Spleen (tissue), 11 donors: Measurements from ENCODE around the gene TGM1. TPM values are rescaled to one million over a fixed set of nuclear protein-coding genes. Genes with fewer than 3 reads are reported as not detected.

Experiments
- DNase-seq: peaks from one replicate; pipeline ENCODE4 v3.0.0-alpha.2; 2020
- H3K27ac ChIP-seq, 8 donors: fragments of 200-600 bp; sonication (generic) in 7 of 8; 1 replicate in 4 of 8; 2 replicates in 4 of 8; pipeline versions ENCODE4 v1.5.0 to v1.8.0; 2016 to 2021; ENCODE audit warnings: inconsistent platforms in 4 of 8, mild to moderate bottlenecking in 4 of 8, moderate library complexity in 1 of 8
- H3K27me3 ChIP-seq, 7 donors: fragments of 200-600 bp; sonication (generic) in 6 of 7; replicated peaks in 1 of 7; 1 replicate in 4 of 7; 2 replicates in 3 of 7; pipeline versions ENCODE4 v1.5.0 to v1.8.0; 2016 to 2021; ENCODE audit warnings: inconsistent platforms in 3 of 7, mild to moderate bottlenecking in 1 of 7
- H3K36me3 ChIP-seq, 6 donors: fragments of 200-600 bp; sonication (generic) in 5 of 6; 1 replicate in 4 of 6; 2 replicates in 2 of 6; pipeline versions ENCODE4 v1.5.0 to v1.8.0; 2016 to 2021; ENCODE audit warnings: inconsistent platforms in 2 of 6
- H3K4me1 ChIP-seq, 6 donors: fragments of 200-600 bp; sonication (generic) in 5 of 6; 1 replicate in 3 of 6; 2 replicates in 3 of 6; pipeline versions ENCODE4 v1.5.0 to v1.8.0; 2016 to 2021; ENCODE audit warnings: inconsistent platforms in 3 of 6
- H3K4me3 ChIP-seq, 8 donors: fragments of 200-600 bp; sonication (generic) in 7 of 8; 1 replicate in 4 of 8; 2 replicates in 4 of 8; pipeline versions ENCODE4 v1.5.0 to v1.8.0; 2016 to 2021; ENCODE audit warnings: inconsistent platforms in 4 of 8, mild to moderate bottlenecking in 4 of 8, moderate library complexity in 2 of 8
- H3K9me3 ChIP-seq, 8 donors: fragments of 200-600 bp; sonication (generic) in 7 of 8; 1 replicate in 4 of 8; 2 replicates in 4 of 8; pipeline versions ENCODE4 v1.5.0 to v1.8.0; 2016 to 2021; ENCODE audit warnings: inconsistent platforms in 4 of 8
- CTCF ChIP-seq, 11 experiments: fragments of 200-600 bp in 7 of 11; fragments of 450-650 bp in 4 of 11; sonication (generic) in 4 of 11; IDR thresholded peaks in 8 of 11; conservative IDR thresholded peaks in 3 of 11; 1 replicate in 7 of 11; 2 replicates in 4 of 11; pipeline versions ENCODE4 v1.4.0 to v1.8.0; 2016 to 2021; ENCODE audit warnings: antibody characterized with exemption in 11 of 11, inconsistent platforms in 4 of 11, mild to moderate bottlenecking in 1 of 11
- POLR2A ChIP-seq, 3 donors: fragments of 450-650 bp; IDR thresholded peaks; one replicate each; pipeline ENCODE4 v1.5.1; 2017; ENCODE audit warnings: antibody characterized with exemption in 3 of 3, mild to moderate bottlenecking in 1 of 3
- POLR2AphosphoS5 ChIP-seq, 3 donors: sonication (generic); formaldehyde crosslinking; IDR thresholded peaks; one replicate each; pipeline ENCODE4 v1.5.1; 2017; ENCODE audit warnings: antibody characterized with exemption in 3 of 3
- WGBS, 5 donors: extraction: QIAGEN DNeasy Blood & Tissue Kit in 3 of 5; methylation state at CpG; one replicate each; pipeline versions ENCODE4 v1.1.5 to v1.1.7; 2013 to 2018; 5-methylcytosine and 5-hydroxymethylcytosine counted together
- intact Hi-C: fragments of 100-400 bp; cut with DNase I; formaldehyde crosslinking; loops from one replicate; pipeline ENCODE4 v1.15.0; 2023; ENCODE audit warnings: low total_unique reads
- polyA plus RNA-seq, 3 donors: library from polyadenylated mRNA; stranded (reverse); fragments of 200-250 nt; gene quantifications; one replicate each; pipeline ENCODE4 v1.2.1, GENCODE V29; 2013
- total RNA-seq, 7 donors: library from RNA; depleted of rRNA in 3 of 7; stranded (reverse); fragments of >200 nt in 3 of 7; fragmentation: NEBNext Ultra II Directional in 4 of 7; extraction: Animal tissue kit (Norgen Biotek cat#: 25700) in 4 of 7; gene quantifications; one replicate each; pipeline versions ENCODE4 v1.1.0 to v1.2.1, GENCODE V29; 2016 to 2021
- donor health status: healthy with polysubstance abuse.
- donor health status: DM: no; HTN: no; CAD: no; lungs with moderate emphysema.
- donor health status: DM: no; HTN: no; CAD: no.
- donor health status: Bipolar disorder and iron deficiency.
- donor health status: healthy.
- donor health status: DM: no; HTN: no; CAD: no.
- donor health status: DM: yes; HTN: yes; CAD: no.

The TGM1 gene
- total and polyA plus RNA-seq, 10 donors, result 1.4 to 4.8 (median 2.7) TPM

- WGBS, 5 donors, result 91 to 97% (median 96%) methylated on average over 11 to 12 of the region's 12 CpGs
- H3K36me3 ChIP-seq, result peaks cover 0 to 83% (median 6%) of the 10 kb centered on the region in 6 donors
- no peaks in the 10 kb centered on the region for H3K9me3 ChIP-seq
- peaks cover 0 to 6% (median 0%) of the 10 kb centered on the region in 6 donors for H3K4me1 ChIP-seq
- DNase-seq, result peak; percentile 36
- H3K4me3 ChIP-seq, result no peak overlapping the region
- H3K27ac ChIP-seq, result no peak overlapping the region
- H3K27me3 ChIP-seq, result no peaks in the 10 kb centered on the region
- intact Hi-C loops, result no loop called here
- TF ChIP-seq POLR2A (IDR thresholded peaks at IDR 0.05), result no peak
- no peak for TF ChIP-seq POLR2AphosphoS5 (IDR thresholded peaks at IDR 0.05)
- TF ChIP-seq CTCF (IDR thresholded peaks at IDR 0.05 in 8 of 11, conservative IDR thresholded peaks at IDR 0.05 in 3 of 11), result no peak
These were observed 6.9 kb downstream of the TGM1 start for GRCh38 chr14:24255931-24256711.

GRCh38 chr14:24255438-24255837, 7.5 kb downstream of the TGM1 start:
- 89 to 97% (median 94%) methylated on average over 5 to 8 of the region's 8 CpGs for WGBS, 5 donors
- TF ChIP-seq POLR2AphosphoS5 (IDR thresholded peaks at IDR 0.05), result no peak
- no peak for TF ChIP-seq POLR2A (IDR thresholded peaks at IDR 0.05)
- TF ChIP-seq CTCF (IDR thresholded peaks at IDR 0.05 in 8 of 11, conservative IDR thresholded peaks at IDR 0.05 in 3 of 11), result no peak
- Histone ChIP-seq H3K27ac (no peak overlapping the region), H3K9me3 (no peaks in the 10 kb centered on the region), H3K4me1 (peaks cover 0 to 12% (median 0%) of the 10 kb centered on the region in 6 donors), H3K36me3 (peaks cover 0 to 76% (median 6%) of the 10 kb centered on the region in 6 donors), H3K4me3 (no peak overlapping the region), H3K27me3 (no peaks in the 10 kb centered on the region)
- no peak for DNase-seq
- intact Hi-C loops, result no loop called here

GRCh38 chr14:24254630-24255392, 8.2 kb downstream of the TGM1 start:
- Histone ChIP-seq H3K27ac (no peak overlapping the region), H3K9me3 (no peaks in the 10 kb centered on the region), H3K36me3 (peaks cover 0 to 70% (median 6%) of the 10 kb centered on the region in 6 donors), H3K4me1 (peaks cover 0 to 15% (median 0%) of the 10 kb centered on the region in 6 donors), H3K27me3 (no peaks in the 10 kb centered on the region), H3K4me3 (no peak overlapping the region)
- TF ChIP-seq POLR2A (IDR thresholded peaks at IDR 0.05) (no peak), POLR2AphosphoS5 (IDR thresholded peaks at IDR 0.05) (no peak), CTCF (IDR thresholded peaks at IDR 0.05 in 8 of 11, conservative IDR thresholded peaks at IDR 0.05 in 3 of 11) (no peak)
- WGBS, 5 donors, result 95 to 97% (median 95%) methylated on average over 12 to 19 of the region's 19 CpGs
- intact Hi-C loops, result no loop called here
- peak; percentile 68 for DNase-seq

- H3K27ac ChIP-seq, result no peak overlapping the region
- no peak overlapping the region for H3K4me3 ChIP-seq
- peaks cover 0 to 15% (median 0%) of the 10 kb centered on the region in 6 donors for H3K4me1 ChIP-seq
- DNase-seq, result peak; percentile 51
- H3K36me3 ChIP-seq, result peaks cover 0 to 66% (median 6%) of the 10 kb centered on the region in 6 donors
- intact Hi-C loops, result no loop called here
- H3K27me3 ChIP-seq, result no peaks in the 10 kb centered on the region
- H3K9me3 ChIP-seq, result no peaks in the 10 kb centered on the region
- TF ChIP-seq POLR2AphosphoS5 (IDR thresholded peaks at IDR 0.05), result no peak
- no peak for TF ChIP-seq POLR2A (IDR thresholded peaks at IDR 0.05)
- no peak for TF ChIP-seq CTCF (IDR thresholded peaks at IDR 0.05 in 8 of 11, conservative IDR thresholded peaks at IDR 0.05 in 3 of 11)
- WGBS, 5 donors, result 83 to 96% (median 86%) methylated on average over 7 of the region's 7 CpGs
These were observed 9.0 kb downstream of the TGM1 start for GRCh38 chr14:24253936-24254335.
